K562 (cell line): ENCODE measurements around the gene RTF2. TPM values are rescaled to one million over a fixed set of nuclear protein-coding genes. Genes with fewer than 3 reads are reported as not detected.

Experiments used
- HEY1 ChIP-seq: fragments of 250-450 bp; sonication (Bioruptor Pico); IDR thresholded peaks from 2 replicates; pipeline ENCODE4 v1.5.0; 2020; ENCODE audit warnings: mild to moderate bottlenecking, moderate library complexity, borderline replicate concordance
- NCOR1 ChIP-seq: fragments of 450-650 bp; IDR thresholded peaks from 2 replicates; pipeline ENCODE4 v1.6.1; 2016; ENCODE audit warnings: mild to moderate bottlenecking, moderate library complexity
- PHF8 ChIP-seq: fragments of 200-600 bp; sonication (generic); IDR thresholded peaks from 2 replicates; pipeline ENCODE4 v1.6.1; 2012; ENCODE audit warnings: mixed run types, mild to moderate bottlenecking, inconsistent platforms, low read length, moderate library complexity, borderline replicate concordance
- RFX7 ChIP-seq: fragments of 250-450 bp; sonication (Bioruptor Pico); IDR thresholded peaks from 2 replicates; pipeline ENCODE4 v1.5.1; 2021; ENCODE audit warnings: mild to moderate bottlenecking
- SMARCA4 ChIP-seq: fragments of 450-650 bp; IDR thresholded peaks from 2 replicates; pipeline ENCODE4 v1.6.1; 2016
- ZKSCAN8 ChIP-seq: fragments of 200-800 bp; sonication (Bioruptor generic); IDR thresholded peaks from 2 replicates; pipeline ENCODE4 v1.6.1; 2016; ENCODE audit warnings: missing genetic modification characterization, missing compliant biosample characterization
- polyA plus RNA-seq, 8 experiments: library from polyadenylated mRNA; depleted of rRNA in 4 of 8; stranded (reverse) in 5 of 8; unstranded in 3 of 8; fragments of >200 nt; fragmentation: Nextera tagmentation in 2 of 8; fragmentation: Illumina TruSeq in 1 of 8; extraction: Ambion mirVana in 2 of 8; extraction: Trizol in 1 of 8; gene quantifications; 2 replicates each; pipeline versions ENCODE4 v1.2.1 to v1.2.3, GENCODE V29; 2011 to 2014; ENCODE audit warnings: inconsistent platforms in 1 of 8, missing spikeins in 1 of 8
- total RNA-seq, 7 experiments: library from RNA; depleted of rRNA in 6 of 7; stranded (reverse); fragments of >200 nt in 6 of 7; fragmentation: Illumina TruSeq in 2 of 7; extraction: Trizol in 2 of 7; gene quantifications; 2 replicates each; pipeline versions ENCODE4 v1.2.1 to v1.2.3, GENCODE V29; 2011 to 2021; ENCODE audit warnings: low replicate concordance in 1 of 7
- TF ChIP-seq, protein P1 (sequence below), 2 experiments: fragments of 450-650 bp in 1 of 2; sonication (generic) in 1 of 2; formaldehyde crosslinking in 1 of 2; IDR thresholded peaks; 2 replicates each; pipeline versions ENCODE4 v1.7.1 to v1.9.0; 2016 to 2022; ENCODE audit warnings: inconsistent platforms in 1 of 2, mild to moderate bottlenecking in 1 of 2, missing genetic modification reagents in 1 of 2
- TF ChIP-seq, protein P2 (sequence below): sonication (generic); formaldehyde crosslinking; IDR thresholded peaks from 2 replicates; pipeline ENCODE4 v1.8.1; 2023; ENCODE audit warnings: mild to moderate bottlenecking, missing genetic modification reagents
- TF ChIP-seq, protein P3 (sequence below): sonication (generic); formaldehyde crosslinking; IDR thresholded peaks from 2 replicates; pipeline ENCODE4 v1.8.0; 2022; ENCODE audit warnings: mild to moderate bottlenecking, missing genetic modification reagents

The RTF2 gene
- total and polyA plus RNA-seq, 9 of the 15 experiments (the other 6 are each of a cell fraction or from before 2014, with no cell fraction given), result 67.0 to 177 (median 84.9) TPM

DNA sequence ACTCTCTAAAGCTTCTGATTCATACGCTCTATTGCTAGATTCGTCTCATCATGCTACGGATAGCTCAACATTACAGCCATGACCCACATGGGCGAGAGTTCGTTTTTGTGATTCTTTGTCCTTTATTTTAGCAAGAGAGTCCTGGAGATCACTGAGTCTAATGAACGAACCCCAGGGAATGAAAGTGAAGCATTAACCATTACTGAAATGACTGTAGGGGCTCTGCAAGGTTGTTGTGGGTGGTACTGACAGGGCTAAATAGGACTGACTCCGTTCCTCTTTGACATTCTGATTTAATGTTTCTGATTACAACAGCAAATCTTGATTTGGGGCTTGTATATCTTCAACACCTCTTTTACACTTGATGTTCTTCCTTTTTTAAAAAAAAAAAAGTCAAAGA, 13.7 kb upstream of the RTF2 start (continued):
- TF ChIP-seq, protein P1, sequence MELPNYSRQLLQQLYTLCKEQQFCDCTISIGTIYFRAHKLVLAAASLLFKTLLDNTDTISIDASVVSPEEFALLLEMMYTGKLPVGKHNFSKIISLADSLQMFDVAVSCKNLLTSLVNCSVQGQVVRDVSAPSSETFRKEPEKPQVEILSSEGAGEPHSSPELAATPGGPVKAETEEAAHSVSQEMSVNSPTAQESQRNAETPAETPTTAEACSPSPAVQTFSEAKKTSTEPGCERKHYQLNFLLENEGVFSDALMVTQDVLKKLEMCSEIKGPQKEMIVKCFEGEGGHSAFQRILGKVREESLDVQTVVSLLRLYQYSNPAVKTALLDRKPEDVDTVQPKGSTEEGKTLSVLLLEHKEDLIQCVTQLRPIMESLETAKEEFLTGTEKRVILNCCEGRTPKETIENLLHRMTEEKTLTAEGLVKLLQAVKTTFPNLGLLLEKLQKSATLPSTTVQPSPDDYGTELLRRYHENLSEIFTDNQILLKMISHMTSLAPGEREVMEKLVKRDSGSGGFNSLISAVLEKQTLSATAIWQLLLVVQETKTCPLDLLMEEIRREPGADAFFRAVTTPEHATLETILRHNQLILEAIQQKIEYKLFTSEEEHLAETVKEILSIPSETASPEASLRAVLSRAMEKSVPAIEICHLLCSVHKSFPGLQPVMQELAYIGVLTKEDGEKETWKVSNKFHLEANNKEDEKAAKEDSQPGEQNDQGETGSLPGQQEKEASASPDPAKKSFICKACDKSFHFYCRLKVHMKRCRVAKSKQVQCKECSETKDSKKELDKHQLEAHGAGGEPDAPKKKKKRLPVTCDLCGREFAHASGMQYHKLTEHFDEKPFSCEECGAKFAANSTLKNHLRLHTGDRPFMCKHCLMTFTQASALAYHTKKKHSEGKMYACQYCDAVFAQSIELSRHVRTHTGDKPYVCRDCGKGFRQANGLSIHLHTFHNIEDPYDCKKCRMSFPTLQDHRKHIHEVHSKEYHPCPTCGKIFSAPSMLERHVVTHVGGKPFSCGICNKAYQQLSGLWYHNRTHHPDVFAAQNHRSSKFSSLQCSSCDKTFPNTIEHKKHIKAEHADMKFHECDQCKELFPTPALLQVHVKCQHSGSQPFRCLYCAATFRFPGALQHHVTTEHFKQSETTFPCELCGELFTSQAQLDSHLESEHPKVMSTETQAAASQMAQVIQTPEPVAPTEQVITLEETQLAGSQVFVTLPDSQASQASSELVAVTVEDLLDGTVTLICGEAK (IDR thresholded peaks at IDR 0.05), result no peak
- TF ChIP-seq, protein P1 (CRISPR knock-in tag; IDR thresholded peaks at IDR 0.05), result no peak
- TF ChIP-seq ZKSCAN8, result no peak
- TF ChIP-seq RFX7 (CRISPR knock-in tag), result no peak
- TF ChIP-seq, protein P2, sequence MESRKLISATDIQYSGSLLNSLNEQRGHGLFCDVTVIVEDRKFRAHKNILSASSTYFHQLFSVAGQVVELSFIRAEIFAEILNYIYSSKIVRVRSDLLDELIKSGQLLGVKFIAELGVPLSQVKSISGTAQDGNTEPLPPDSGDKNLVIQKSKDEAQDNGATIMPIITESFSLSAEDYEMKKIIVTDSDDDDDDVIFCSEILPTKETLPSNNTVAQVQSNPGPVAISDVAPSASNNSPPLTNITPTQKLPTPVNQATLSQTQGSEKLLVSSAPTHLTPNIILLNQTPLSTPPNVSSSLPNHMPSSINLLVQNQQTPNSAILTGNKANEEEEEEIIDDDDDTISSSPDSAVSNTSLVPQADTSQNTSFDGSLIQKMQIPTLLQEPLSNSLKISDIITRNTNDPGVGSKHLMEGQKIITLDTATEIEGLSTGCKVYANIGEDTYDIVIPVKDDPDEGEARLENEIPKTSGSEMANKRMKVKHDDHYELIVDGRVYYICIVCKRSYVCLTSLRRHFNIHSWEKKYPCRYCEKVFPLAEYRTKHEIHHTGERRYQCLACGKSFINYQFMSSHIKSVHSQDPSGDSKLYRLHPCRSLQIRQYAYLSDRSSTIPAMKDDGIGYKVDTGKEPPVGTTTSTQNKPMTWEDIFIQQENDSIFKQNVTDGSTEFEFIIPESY (CRISPR knock-in tag), result no peak
- TF ChIP-seq HEY1 (CRISPR knock-in tag), result no peak
- TF ChIP-seq, protein P3, sequence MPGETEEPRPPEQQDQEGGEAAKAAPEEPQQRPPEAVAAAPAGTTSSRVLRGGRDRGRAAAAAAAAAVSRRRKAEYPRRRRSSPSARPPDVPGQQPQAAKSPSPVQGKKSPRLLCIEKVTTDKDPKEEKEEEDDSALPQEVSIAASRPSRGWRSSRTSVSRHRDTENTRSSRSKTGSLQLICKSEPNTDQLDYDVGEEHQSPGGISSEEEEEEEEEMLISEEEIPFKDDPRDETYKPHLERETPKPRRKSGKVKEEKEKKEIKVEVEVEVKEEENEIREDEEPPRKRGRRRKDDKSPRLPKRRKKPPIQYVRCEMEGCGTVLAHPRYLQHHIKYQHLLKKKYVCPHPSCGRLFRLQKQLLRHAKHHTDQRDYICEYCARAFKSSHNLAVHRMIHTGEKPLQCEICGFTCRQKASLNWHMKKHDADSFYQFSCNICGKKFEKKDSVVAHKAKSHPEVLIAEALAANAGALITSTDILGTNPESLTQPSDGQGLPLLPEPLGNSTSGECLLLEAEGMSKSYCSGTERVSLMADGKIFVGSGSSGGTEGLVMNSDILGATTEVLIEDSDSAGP (CRISPR knock-in tag), result no peak
- no peak for TF ChIP-seq PHF8
- no peak for TF ChIP-seq SMARCA4
- no peak for TF ChIP-seq NCOR1
